Esophagus squamous epithelium (tissue), 5 donors: ENCODE data around the gene ALDH1A2. TPM values are rescaled to one million over a fixed set of nuclear protein-coding genes. Genes with fewer than 3 reads are reported as not detected.
"Not testable (repeated sequence)": the region's sequence is repeated elsewhere in the genome, so short reads cannot be mapped to it uniquely, and the experiment has no call there.

Source experiments
- DNase-seq: peaks from one replicate; lab custom pipeline; 2025; lab: John Stamatoyannopoulos, UW
- H3K27ac ChIP-seq, 4 donors: fragments of 200-600 bp; sonication (generic); one replicate each; pipeline ENCODE4 v1.5.1; 2016 to 2019; ENCODE audit warnings: mild to moderate bottlenecking in 1 of 4
- H3K27me3 ChIP-seq, 4 donors: fragments of 200-600 bp; sonication (generic); 1 replicate in 3 of 4; 2 replicates in 1 of 4; pipeline versions ENCODE4 v1.5.1 to v1.6.0; 2017 to 2021; ENCODE audit warnings: antibody characterized with exemption in 1 of 4
- H3K36me3 ChIP-seq, 3 donors: fragments of 200-600 bp; sonication (generic); one replicate each; pipeline ENCODE4 v1.5.1; 2016 to 2019
- H3K4me1 ChIP-seq, 3 donors: fragments of 200-600 bp; sonication (generic); one replicate each; pipeline ENCODE4 v1.5.1; 2017 to 2019
- H3K4me3 ChIP-seq, 4 donors: fragments of 200-600 bp; sonication (generic); 1 replicate in 3 of 4; 2 replicates in 1 of 4; pipeline ENCODE4 v1.5.1; 2016 to 2019; ENCODE audit warnings: mild to moderate bottlenecking in 2 of 4, moderate library complexity in 1 of 4
- H3K9me3 ChIP-seq, 3 donors: fragments of 200-600 bp; sonication (generic); one replicate each; pipeline ENCODE4 v1.5.1; 2016 to 2019
- CTCF ChIP-seq, 6 experiments: fragments of 450-650 bp in 4 of 6; fragments of 200-600 bp in 2 of 6; sonication (generic) in 2 of 6; IDR thresholded peaks; one replicate each; pipeline ENCODE4 v1.5.1; 2016 to 2019; ENCODE audit warnings: antibody characterized with exemption in 6 of 6, mild to moderate bottlenecking in 4 of 6, moderate library complexity in 4 of 6
- POLR2A ChIP-seq, 4 donors: fragments of 450-650 bp; IDR thresholded peaks; one replicate each; pipeline ENCODE4 v1.6.1; 2017; ENCODE audit warnings: antibody characterized with exemption in 4 of 4, mild to moderate bottlenecking in 4 of 4, moderate library complexity in 3 of 4
- WGBS, 2 donors: methylation state at CpG; one replicate each; pipeline ENCODE4 v1.1.5; 2018; 5-methylcytosine and 5-hydroxymethylcytosine counted together
- intact Hi-C: fragments of 100-400 bp; cut with DNase I; formaldehyde crosslinking; loops from one replicate; pipeline ENCODE4 v1.15.0; 2022
- total RNA-seq, 4 donors: library from RNA; depleted of rRNA; stranded (reverse); fragments of >200 nt; gene quantifications; one replicate each; pipeline ENCODE4 v1.1.0, GENCODE V29; 2016
- donor health status: DM: yes; HTN: yes; CAD: no.

Gene ALDH1A2
- 1 to 10 TPM in 1 of 4 donors, under 1 TPM in 3; 0.19 to 3.4 (median 0.55) TPM for total RNA-seq

- Histone ChIP-seq H3K9me3 (no peaks in the 10 kb centered on the region), H3K4me3 (peak within 1 kb of the TSS; percentile 24 to 64 (median 48)), H3K4me1 (peaks cover 7 to 19% (median 8%) of the 10 kb centered on the region in 3 donors), H3K36me3 (no peaks in the 10 kb centered on the region), H3K27ac (peak within 1 kb of the TSS in 2 of 4 donors; percentile 11 to 29), H3K27me3 (peaks cover 12 to 88% (median 18%) of the 10 kb centered on the region in 4 donors)
- no peak for DNase-seq
- TF ChIP-seq POLR2A (IDR thresholded peaks at IDR 0.05): no peak
- intact Hi-C loops: loop anchor here (5.0 to 10.0 kb wide), 2 partner anchors 198 to 321 kb away; no protein-coding TSS in a partner anchor
- WGBS, 2 donors: 11% methylated on average over 17 of the region's 75 CpGs; no CpG with 5 or more reads in 1 of the 2 donors
These were observed at the start of gene ALDH1A2 for GRCh38 chr15:58065445-58066041. Gene ALDH1A2, minus strand, starts transcription at chr15:58065711. Its CDS starts 61 bp downstream, at chr15:58065650.

- Histone ChIP-seq H3K36me3 (no peaks in the 10 kb centered on the region), H3K27me3 (peaks cover 0 to 9% (median 0%) of the 10 kb centered on the region in 4 donors), H3K4me3 (no peak overlapping the region), H3K4me1 (no peaks in the 10 kb centered on the region), H3K27ac (no peak overlapping the region), H3K9me3 (no peaks in the 10 kb centered on the region)
- intact Hi-C loops: no loop called here
- no peak for TF ChIP-seq POLR2A (IDR thresholded peaks at IDR 0.05)
- no peak for TF ChIP-seq CTCF (IDR thresholded peaks at IDR 0.05)
- no peak for DNase-seq
These were observed 49.3 kb upstream of the ALDH1A2 start for GRCh38 chr15:58114812-58115211.

- H3K27ac ChIP-seq: no peak overlapping the region
- intact Hi-C loops: no loop called here
- no peak overlapping the region for H3K4me3 ChIP-seq
- no peaks in the 10 kb centered on the region for H3K4me1 ChIP-seq
- TF ChIP-seq CTCF (IDR thresholded peaks at IDR 0.05) (no peak), POLR2A (IDR thresholded peaks at IDR 0.05) (no peak)
- peaks cover 0 to 10% (median 0%) of the 10 kb centered on the region in 4 donors for H3K27me3 ChIP-seq
- H3K36me3 ChIP-seq: no peaks in the 10 kb centered on the region
- DNase-seq: no peak
- 39 to 74% methylated on average over 2 to 3 of the region's 3 CpGs for WGBS, 2 donors
- no peaks in the 10 kb centered on the region for H3K9me3 ChIP-seq
These were observed 48.9 kb upstream of the ALDH1A2 start for GRCh38 chr15:58114388-58114787.

GRCh38 chr15:58113358-58113757 is 47.8 kb upstream of the ALDH1A2 start:
- H3K4me3 ChIP-seq, DNase-seq, H3K9me3 ChIP-seq, H3K4me1 ChIP-seq, H3K36me3 ChIP-seq, intact Hi-C loops, H3K27ac ChIP-seq: not testable (repeated sequence)
- H3K27me3 ChIP-seq: peaks cover 0 to 18% (median 0%) of the 10 kb centered on the region in 4 donors
- WGBS, 2 donors: 44 to 54% methylated on average over 5 of the region's 5 CpGs

- DNase-seq: no peak
- 84 to 89% methylated on average over 5 of the region's 5 CpGs for WGBS, 2 donors
- Histone ChIP-seq H3K4me3 (no peak overlapping the region), H3K9me3 (no peaks in the 10 kb centered on the region), H3K36me3 (no peaks in the 10 kb centered on the region), H3K27me3 (peaks cover 0 to 28% (median 0%) of the 10 kb centered on the region in 4 donors), H3K4me1 (no peaks in the 10 kb centered on the region), H3K27ac (no peak overlapping the region)
- TF ChIP-seq POLR2A (IDR thresholded peaks at IDR 0.05) (no peak), CTCF (IDR thresholded peaks at IDR 0.05) (no peak)
- intact Hi-C loops: no loop called here
These were observed 46.2 kb upstream of the ALDH1A2 start for GRCh38 chr15:58111718-58112104.

GRCh38 chr15:58110999-58111717 is 45.6 kb upstream of the ALDH1A2 start:
- no peak for TF ChIP-seq POLR2A (IDR thresholded peaks at IDR 0.05)
- TF ChIP-seq CTCF (IDR thresholded peaks at IDR 0.05): no peak
- 56 to 58% methylated on average over 6 of the region's 6 CpGs for WGBS, 2 donors
- Histone ChIP-seq H3K4me3 (no peak overlapping the region), H3K9me3 (no peaks in the 10 kb centered on the region), H3K27ac (no peak overlapping the region), H3K27me3 (peaks cover 0 to 28% (median 0%) of the 10 kb centered on the region in 4 donors), H3K36me3 (no peaks in the 10 kb centered on the region), H3K4me1 (no peaks in the 10 kb centered on the region)
- intact Hi-C loops: no loop called here
- DNase-seq: no peak
